ENCODE data around the gene CLEC14A.

CLEC14A gene

DNA sequence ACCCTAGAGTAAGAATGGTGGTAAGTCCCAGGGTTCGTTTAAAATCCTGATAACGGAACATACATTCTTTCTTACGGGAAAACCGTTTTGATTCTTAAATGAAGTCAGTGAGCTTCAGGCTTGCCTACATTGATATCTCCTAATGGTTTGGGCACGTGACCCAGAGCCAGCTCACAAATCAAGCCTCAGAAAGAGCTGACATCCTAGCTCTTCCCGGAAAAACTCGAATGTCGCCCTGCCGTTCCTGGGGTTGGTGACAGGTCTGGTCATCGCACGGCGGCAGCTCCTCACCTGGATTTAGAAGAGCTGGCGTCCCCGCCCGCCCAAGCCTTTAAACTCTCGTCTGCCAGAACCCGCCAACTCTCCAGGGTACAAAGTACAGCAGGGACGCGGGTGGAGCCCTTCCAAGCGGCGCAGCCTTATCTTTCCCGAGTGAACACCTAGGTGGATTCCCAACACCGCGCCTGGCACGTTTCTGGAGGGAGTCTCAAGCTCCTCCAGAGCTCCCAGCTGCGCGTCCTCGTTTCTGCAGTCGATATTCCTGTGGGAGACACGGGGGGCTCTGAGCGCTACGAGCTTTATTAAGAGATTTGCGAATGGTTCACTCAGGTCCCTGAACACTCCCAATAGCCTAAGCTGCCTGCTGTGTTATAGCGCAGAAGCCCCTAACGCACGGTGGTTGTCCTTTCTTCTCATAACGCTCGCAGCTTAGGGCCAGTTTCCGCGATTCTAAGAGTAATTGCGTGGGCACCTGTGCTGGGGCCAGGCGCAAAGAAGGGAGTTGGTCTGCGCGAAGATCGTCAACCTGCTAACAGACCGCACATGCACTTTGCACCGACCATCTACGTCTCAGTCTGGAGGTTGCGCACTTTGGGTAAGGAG is 47.9 kb downstream of the CLEC14A start, which contains the start of gene SSTR1:
Gene SSTR1, plus strand, starts transcription at position 169 of the 882 bp plus-strand sequence. CDS start 1,486 bp downstream, outside the sequence.
- no peaks in the 10 kb centered on the region for H3K36me3 ChIP-seq (ENCODE audit: insufficient read depth, low read length)
- H2AFZ ChIP-seq (ENCODE audit: low read depth, low read length): no peak within 1 kb of the TSS
- H3K9me3 ChIP-seq (ENCODE audit: low read length): peaks cover 2% of the 10 kb centered on the region
- peaks cover 53% of the 10 kb centered on the region for H3K27me3 ChIP-seq (ENCODE audit: insufficient read depth, low read length)
- no peaks in the 10 kb centered on the region for H3K4me1 ChIP-seq (ENCODE audit: insufficient read depth, low read length)
- H3K4me3 ChIP-seq (ENCODE audit: low read length): no peak within 1 kb of the TSS

- H3K36me3 ChIP-seq (ENCODE audit: insufficient read depth, low read length): no peaks in the 10 kb centered on the region
- peaks cover 52% of the 10 kb centered on the region for H3K27me3 ChIP-seq (ENCODE audit: insufficient read depth, low read length)
- H3K4me3 ChIP-seq (ENCODE audit: low read length): no peak overlapping the region
- peaks cover 2% of the 10 kb centered on the region for H3K9me3 ChIP-seq (ENCODE audit: low read length)
- no peak overlapping the region for H2AFZ ChIP-seq (ENCODE audit: low read depth, low read length)
- no peaks in the 10 kb centered on the region for H3K4me1 ChIP-seq (ENCODE audit: insufficient read depth, low read length)
Measured at GRCh38 chr14:38207377-38207735, 48.5 kb downstream of the CLEC14A start.

DNA sequence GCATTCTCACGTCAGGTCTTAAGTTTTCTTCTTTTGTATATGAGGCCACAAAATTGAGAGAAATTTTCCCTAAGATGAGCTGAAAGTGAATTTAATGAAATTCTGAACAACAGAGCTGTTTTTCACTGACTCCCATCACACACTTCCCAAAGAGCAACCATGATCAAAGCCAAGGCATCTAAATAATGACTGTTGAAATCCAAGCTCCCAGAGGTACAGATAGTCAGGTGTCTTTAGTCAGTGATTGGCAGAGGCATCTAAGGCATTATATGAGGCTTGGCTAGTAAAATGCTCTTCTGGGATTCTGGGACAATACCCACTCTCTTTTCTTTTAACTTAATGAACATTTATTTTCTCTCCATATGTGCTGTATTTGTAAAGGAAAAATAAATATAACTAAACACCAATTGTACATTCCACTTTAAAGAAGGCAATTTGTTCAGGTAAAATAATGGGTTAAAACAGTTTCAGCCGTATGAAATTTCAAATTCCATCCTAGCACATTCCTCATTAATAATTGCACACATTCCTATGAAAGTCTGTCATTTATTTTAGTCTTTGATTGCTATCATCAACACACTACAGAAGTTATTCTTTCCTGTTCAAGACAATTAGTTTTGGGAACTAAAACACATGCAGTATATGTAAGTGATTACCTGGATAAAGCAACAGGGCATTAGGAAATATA is 49.1 kb downstream of the CLEC14A start:
- Histone ChIP-seq H3K4me1 (ENCODE audit: insufficient read depth, low read length) (no peaks in the 10 kb centered on the region), H2AFZ (ENCODE audit: low read depth, low read length) (no peak overlapping the region), H3K27me3 (ENCODE audit: insufficient read depth, low read length) (peaks cover 47% of the 10 kb centered on the region), H3K4me3 (ENCODE audit: low read length) (no peak overlapping the region), H3K36me3 (ENCODE audit: insufficient read depth, low read length) (no peaks in the 10 kb centered on the region), H3K9me3 (ENCODE audit: low read length) (peaks cover 2% of the 10 kb centered on the region)

DNA sequence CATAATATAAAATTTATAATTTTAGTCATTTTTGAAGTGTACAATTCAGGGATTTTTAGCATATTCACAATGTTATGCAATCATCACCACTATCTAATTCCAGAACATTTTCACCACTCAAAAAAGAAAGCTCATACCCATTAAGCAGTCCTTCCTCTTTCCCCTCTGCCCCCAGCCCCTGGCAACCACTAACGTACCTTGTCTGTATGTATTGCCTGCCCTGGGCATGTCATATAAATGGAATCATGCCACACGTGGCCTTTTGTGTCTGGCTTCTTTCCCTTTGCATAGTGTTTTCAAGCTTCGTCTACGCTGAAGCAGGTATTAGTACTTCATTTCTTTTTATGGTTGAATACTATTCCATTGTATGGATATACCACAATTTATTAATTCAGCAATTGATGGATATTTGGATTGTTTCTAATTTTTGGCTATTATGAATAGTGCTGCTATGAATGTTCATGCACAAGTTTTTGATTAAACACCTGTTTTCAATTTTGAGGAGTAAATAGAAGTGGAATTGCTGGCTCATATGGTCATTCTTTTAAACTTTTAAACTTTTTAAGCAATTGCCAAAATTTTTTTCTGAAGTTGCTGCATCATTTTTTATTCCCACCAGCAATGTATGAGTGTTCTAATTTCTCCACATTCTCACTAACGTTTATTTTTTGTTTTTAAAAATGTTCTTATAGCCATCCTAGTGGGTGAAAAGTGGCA is 49.8 kb downstream of the CLEC14A start:
- Histone ChIP-seq H3K9me3 (ENCODE audit: low read length) (peaks cover 2% of the 10 kb centered on the region), H3K4me3 (ENCODE audit: low read length) (no peak overlapping the region), H2AFZ (ENCODE audit: low read depth, low read length) (no peak overlapping the region), H3K36me3 (ENCODE audit: insufficient read depth, low read length) (no peaks in the 10 kb centered on the region), H3K27me3 (ENCODE audit: insufficient read depth, low read length) (peaks cover 43% of the 10 kb centered on the region), H3K4me1 (ENCODE audit: insufficient read depth, low read length) (no peaks in the 10 kb centered on the region)

DNA sequence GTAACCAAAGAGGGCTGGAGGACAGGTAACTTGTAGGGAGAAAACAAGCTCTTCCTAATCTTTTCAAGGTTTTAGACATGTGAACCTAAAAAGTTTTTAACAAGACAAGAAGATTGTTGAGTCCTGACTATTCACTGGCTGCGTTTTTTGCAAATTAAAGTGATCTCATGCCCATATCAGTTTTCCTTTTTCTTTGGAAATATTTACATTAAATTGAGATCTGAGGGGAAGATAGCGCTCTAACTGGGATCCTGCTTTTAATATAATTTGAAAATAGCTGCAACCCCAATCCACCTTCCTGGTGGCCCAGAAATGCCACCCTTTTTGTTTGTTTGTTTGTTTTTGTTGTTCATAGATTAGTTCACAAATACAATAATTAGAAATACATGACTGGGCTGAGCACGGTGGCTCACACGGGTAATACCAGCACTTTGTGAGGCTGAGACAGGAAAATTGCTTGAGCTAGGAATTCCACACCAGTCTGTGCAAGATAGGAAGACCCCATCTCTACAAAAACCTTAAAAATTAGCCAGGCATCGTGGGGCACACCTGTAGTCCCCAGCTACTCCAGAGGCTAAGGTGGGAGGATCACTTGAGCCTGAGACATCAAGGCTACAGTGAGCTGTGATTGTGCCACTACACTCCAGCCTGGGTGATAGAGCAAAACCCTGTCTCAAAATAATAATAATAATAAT is 50.6 kb downstream of the CLEC14A start:
- peaks cover 2% of the 10 kb centered on the region for H3K9me3 ChIP-seq (ENCODE audit: low read length)
- no peaks in the 10 kb centered on the region for H3K36me3 ChIP-seq (ENCODE audit: insufficient read depth, low read length)
- no peaks in the 10 kb centered on the region for H3K4me1 ChIP-seq (ENCODE audit: insufficient read depth, low read length)
- H3K27me3 ChIP-seq (ENCODE audit: insufficient read depth, low read length): peaks cover 36% of the 10 kb centered on the region
- H3K4me3 ChIP-seq (ENCODE audit: low read length): no peak overlapping the region
- no peak overlapping the region for H2AFZ ChIP-seq (ENCODE audit: low read depth, low read length)

DNA sequence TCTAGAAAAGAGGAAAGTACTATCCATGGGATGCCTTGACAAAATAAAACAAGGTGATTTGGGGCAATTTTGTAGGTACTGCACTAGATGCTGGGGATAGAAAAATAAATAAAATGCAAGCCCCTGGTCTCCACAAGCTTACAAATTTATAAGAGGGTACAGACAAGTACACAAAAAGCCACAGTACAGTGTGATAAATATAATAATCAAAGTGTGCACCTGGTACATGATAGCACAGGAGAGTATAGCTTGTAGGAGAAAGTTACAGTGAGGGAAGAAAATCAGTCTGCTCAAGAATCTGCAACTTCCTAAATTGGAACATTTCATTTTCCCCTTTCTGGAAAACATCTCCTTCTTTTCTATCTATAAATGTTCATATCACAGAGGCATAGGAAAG is 51.2 kb downstream of the CLEC14A start:
- Histone ChIP-seq H2AFZ (ENCODE audit: low read depth, low read length) (no peak overlapping the region), H3K4me1 (ENCODE audit: insufficient read depth, low read length) (no peaks in the 10 kb centered on the region), H3K9me3 (ENCODE audit: low read length) (peaks cover 2% of the 10 kb centered on the region), H3K4me3 (ENCODE audit: low read length) (no peak overlapping the region), H3K36me3 (ENCODE audit: insufficient read depth, low read length) (no peaks in the 10 kb centered on the region), H3K27me3 (ENCODE audit: insufficient read depth, low read length) (peaks cover 31% of the 10 kb centered on the region)

Data from neuron (in vitro differentiated cells).